NCI-H2171 (cell line): ENCODE results near the gene DPP7.
"Not testable (repeated sequence)": the region's sequence is repeated elsewhere in the genome, so short reads cannot be mapped to it uniquely, and the experiment has no call there.

Experiments
- DNase-seq: peaks from one replicate; lab custom pipeline; 2025; lab: John Stamatoyannopoulos, UW

Gene DPP7

GRCh38 chr9:137129456-137130175, 15.1 kb upstream of the DPP7 start:
- peak; percentile 95 for DNase-seq

- DNase-seq = no peak
Measured at GRCh38 chr9:137128862-137129455, 14.4 kb upstream of the DPP7 start.

- no peak for DNase-seq
Measured at GRCh38 chr9:137128158-137128861, 13.8 kb upstream of the DPP7 start.

GRCh38 chr9:137127301-137128157, 13.0 kb upstream of the DPP7 start:
- no peak for DNase-seq

- DNase-seq = no peak
Measured at GRCh38 chr9:137126786-137127185, 12.3 kb upstream of the DPP7 start.

- DNase-seq = not testable (repeated sequence)
Measured at GRCh38 chr9:137123952-137124462, 9.5 kb upstream of the DPP7 start.

- DNase-seq = no peak
Measured at GRCh38 chr9:137123468-137123837, 8.9 kb upstream of the DPP7 start.

GRCh38 chr9:137122796-137123467, 8.4 kb upstream of the DPP7 start:
- not testable (repeated sequence) for DNase-seq

- not testable (repeated sequence) for DNase-seq
Measured at GRCh38 chr9:137121927-137122795, 7.6 kb upstream of the DPP7 start.

- not testable (repeated sequence) for DNase-seq
Measured at GRCh38 chr9:137118092-137118603, 3.6 kb upstream of the DPP7 start.

- DNase-seq = no peak
Measured at GRCh38 chr9:137117269-137117731, 2.8 kb upstream of the DPP7 start.

GRCh38 chr9:137116728-137117127, 2.2 kb upstream of the DPP7 start:
- DNase-seq = no peak

- no peak for DNase-seq
Measured at GRCh38 chr9:137116027-137116507, 1.5 kb upstream of the DPP7 start.

- no peak for DNase-seq
Measured at GRCh38 chr9:137115394-137116026, 977 bp upstream of the DPP7 start.

- no peak for DNase-seq
Measured at GRCh38 chr9:137114220-137114612, 317 bp downstream of the DPP7 start.

- DNase-seq = no peak
Measured at GRCh38 chr9:137113385-137114159, 961 bp downstream of the DPP7 start.

GRCh38 chr9:137112564-137113384, 1.8 kb downstream of the DPP7 start:
- DNase-seq = no peak
